HG03095 (cell line): ENCODE results near the gene CYBC1.
"Not testable (repeated sequence)": the region's sequence is repeated elsewhere in the genome, so short reads cannot be mapped to it uniquely, and the experiment has no call there.

Source experiments
- ATAC-seq: cut with Tn5 transposase; IDR thresholded peaks from one replicate; pipeline ENCODE4 v1.9.1; 2021; ENCODE audit warnings: moderate library complexity; ENCODE audit not compliant: unreplicated experiment

CYBC1 gene

GRCh38 chr17:82435601-82436583 lies 14.7 kb downstream of the CYBC1 start:
- ATAC-seq, result no peak

DNA sequence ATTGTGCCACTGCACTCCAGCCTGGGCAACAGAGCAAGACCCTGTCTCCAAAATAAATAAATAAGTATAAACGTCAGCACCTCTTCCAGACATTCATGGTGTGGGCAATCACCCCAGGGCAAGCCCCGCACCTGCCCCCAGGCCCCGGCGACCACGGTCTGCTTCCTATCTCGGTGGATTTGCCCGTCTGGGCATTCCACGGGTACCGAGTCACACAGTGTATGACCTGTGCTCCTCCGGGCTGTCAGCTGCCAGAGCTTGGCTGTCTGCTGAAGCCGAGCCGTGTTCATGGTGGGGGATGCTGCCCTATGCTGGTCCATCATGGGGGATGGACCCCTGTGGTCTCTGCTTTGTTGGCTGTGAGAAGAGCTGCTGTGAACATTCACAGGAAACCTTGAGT lies 15.4 kb downstream of the CYBC1 start:
- no peak for ATAC-seq

DNA sequence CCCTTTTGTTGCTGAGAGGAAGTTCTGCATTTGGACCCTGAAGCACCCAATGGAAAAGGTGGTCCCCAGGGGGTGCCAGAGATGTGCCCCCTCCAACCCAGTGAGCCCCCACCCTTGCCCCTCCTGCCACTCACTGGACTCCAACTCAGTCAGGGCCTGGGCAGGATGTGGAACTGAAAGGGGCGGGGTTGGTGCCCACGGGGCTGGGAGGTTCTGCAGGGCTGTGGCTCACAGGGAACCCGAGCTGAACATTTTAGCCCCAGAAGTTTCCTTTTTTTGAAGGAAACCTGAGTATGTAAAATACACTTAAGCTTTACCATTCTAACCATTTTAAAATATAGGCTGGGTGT lies 16.4 kb downstream of the CYBC1 start:
- no peak for ATAC-seq

GRCh38 chr17:82433560-82434215 lies 16.9 kb downstream of the CYBC1 start:
- no peak for ATAC-seq

DNA sequence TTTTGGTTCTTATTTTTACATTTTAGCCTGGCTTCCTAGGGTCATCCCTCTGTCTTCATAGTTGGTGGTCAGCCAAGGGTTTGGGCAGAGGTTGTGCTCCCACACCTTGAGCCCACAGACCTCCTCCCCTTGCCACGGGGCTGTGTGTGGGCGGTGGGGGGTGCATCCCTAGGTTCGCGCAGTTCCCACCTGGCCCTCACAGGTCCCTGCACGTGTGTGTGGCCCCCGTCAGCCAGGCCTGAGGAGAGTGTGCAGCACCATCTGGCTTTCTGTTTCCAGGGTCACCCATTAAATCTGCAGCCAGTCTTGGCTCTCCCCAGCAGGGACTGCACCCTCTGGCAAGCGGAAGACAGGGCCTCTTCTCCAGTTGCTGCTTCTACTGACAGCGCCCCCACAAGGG lies 18.5 kb downstream of the CYBC1 start:
- ATAC-seq, result no peak

DNA sequence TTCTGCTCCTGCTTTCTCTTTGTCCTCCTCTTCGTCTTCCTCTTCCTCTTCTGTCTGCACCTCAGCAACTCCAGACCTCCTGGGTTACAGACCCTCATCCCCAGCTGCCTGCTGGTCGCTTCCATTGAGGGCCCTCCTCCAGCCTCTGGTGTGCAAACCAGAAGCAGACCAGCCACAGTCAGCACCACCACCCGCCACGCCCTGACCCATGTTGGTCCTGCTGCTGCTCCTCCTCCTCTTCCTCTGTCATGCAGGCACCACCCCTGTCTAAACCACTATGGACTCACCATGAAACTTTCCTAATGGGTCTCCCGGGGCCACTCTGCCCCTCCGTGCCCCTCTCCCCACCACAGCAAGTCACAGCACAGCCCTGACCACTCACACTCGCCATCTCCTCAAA lies 20.7 kb downstream of the CYBC1 start:
- no peak for ATAC-seq

DNA sequence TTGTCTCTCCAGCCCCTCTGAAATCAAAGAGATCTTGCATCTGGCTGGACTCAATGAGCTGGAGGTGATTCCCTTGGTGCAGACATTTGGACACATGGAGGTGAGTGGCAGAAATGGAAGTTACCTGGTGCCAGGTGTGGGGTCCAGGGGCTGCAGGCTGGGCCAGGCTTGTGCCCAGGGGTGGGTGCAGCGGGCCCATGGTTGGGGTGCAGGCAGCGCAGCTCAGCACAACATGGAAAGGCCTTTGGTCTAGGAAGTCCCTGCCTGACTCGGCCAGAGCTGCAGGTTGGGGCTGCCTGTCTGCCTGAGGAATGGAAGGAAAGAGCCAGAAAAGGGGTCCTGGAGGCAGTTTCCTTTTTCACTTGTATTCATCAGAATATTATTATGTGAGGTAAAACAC lies 22.0 kb downstream of the CYBC1 start:
- no peak for ATAC-seq

GRCh38 chr17:82424863-82425159 lies 25.7 kb downstream of the CYBC1 start:
- ATAC-seq, result no peak

DNA sequence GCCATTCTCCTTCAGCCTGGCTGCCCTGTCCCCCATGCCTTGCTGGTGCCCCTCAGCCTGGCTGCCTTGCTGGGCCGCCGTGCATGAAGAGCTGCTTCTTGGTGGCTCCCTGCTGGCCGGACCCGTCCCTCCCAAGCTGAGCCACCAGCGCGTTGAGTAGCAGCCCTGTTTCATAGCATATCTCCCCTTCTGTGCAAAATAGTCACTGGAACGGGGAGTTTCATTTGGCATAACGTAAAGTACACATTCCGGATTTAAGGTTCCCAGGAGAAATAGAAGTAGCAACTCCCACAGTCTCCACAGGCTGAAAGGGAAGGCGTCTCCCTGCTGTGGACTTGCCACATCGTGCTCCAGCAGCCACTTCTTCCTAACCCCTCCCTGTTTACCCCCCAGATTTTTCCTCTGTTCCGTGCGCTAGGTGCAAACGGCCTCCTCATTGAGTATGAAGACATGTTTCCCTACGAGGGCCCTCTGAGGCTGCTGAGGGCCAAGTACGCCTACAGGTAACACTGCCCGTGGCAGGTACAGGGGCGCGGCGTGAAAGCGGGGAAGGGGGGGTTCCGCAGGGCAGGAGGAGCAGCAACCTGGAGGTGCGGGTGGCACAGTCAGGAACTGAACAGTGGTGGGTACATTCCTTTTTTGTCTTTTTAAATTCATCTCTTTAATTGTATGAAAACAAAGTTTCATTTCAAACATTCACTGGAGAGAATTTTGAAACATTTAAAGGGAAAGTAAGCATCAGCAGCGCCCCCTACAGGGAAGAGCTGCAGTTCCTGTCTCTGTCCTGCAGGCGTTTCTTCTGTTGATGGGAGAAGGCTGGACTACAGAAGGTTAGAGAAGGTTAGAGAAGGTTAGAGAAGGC lies 26.3 kb downstream of the CYBC1 start:
- no peak for ATAC-seq

DNA sequence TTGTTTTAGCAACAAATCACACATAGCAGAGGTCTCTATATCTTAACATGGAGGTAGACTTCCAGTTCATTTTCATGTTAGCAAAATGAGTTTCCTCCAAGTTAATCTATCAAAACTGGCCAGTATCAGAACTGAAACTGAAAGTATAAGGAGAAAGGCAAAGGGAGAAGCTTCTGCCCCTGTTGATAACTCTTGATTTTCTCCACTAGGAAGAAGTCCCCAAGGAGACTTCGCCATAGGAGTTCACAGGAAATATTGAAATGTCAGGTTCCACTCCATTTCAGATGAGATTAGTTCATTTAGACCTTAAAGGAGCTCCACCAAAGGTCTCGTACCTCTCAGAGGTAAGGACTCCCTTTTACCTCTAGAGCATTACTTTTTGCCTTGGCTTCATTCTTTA lies 31.0 kb downstream of the CYBC1 start:
- no peak for ATAC-seq

DNA sequence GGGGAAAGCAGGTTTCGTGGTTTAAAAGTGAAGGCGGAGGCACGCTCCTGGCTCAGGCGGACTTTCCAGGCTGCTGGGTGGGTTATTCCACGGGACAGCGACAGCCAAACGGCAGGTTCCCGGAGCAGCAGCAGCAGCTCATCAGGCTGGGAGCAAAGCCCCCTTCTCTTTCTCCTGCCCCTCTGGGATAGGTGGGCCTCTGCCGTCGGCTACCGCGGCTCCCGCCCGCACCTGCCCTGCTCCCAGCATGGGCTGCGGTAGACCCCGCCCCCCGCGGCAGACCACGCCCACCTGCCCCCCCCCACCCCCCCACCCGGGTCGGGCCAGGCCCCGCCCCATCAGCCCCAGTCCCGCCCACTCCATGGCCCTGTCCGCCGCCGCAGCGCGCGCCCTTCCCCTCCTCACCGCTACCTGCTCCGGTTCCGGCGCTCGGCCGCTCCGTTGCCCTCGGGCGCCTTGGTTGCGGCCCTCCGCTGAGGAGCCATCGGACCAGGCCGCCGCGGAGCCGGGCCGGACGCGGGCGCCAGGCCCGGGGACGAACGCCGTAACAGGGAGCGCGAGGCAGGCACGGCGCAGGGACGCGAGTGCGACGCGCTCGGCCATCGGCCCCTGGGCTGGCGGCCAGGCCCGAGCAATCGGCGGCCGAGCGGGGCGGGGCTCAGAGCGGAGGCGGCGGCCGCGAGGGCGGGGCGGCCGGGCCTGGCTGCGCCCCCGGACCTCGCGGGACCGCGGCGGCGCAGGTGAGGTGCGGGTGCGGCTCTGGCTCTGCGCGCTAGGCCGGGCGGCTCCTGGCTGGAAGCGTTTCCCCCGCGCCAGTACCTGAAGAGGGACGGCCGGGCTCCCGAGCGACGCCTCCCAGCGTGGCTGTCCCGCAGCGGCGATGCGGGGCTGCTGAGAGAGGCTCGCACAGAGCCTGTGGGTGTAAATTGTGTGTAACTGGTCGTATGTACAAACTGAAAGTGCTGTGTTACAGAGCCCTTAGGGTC lies 32.3 kb downstream of the CYBC1 start, which contains the start of the genes HEXD and OGFOD3:
HEXD (plus strand) TSS at position 347 of the 986 bp plus-strand sequence. CDS start 1,453 bp downstream, outside the sequence.
OGFOD3 (minus strand) TSS at position 586 of the 986 bp plus-strand sequence; CDS start at position 485, 101 bp downstream.
- peak; percentile 67 for ATAC-seq

DNA sequence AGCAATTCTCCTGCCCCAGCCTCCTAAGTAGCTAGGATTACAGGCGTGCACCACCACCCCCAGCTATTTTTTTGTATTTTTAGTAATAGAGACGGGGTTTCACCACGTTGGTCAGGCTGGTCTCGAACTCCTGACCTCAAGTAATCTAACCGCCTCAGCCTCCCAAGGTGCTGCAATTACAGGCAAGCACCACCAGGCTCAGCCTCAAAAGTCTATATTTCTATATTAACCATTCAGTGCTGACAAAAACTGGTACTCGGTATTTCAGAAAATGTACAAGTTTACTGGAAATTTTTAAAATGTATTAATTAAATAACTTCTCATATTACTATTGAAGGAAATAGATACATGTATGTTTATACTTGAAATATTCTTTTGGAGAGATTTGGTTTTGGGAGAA lies 33.8 kb downstream of the CYBC1 start:
- no peak for ATAC-seq

DNA sequence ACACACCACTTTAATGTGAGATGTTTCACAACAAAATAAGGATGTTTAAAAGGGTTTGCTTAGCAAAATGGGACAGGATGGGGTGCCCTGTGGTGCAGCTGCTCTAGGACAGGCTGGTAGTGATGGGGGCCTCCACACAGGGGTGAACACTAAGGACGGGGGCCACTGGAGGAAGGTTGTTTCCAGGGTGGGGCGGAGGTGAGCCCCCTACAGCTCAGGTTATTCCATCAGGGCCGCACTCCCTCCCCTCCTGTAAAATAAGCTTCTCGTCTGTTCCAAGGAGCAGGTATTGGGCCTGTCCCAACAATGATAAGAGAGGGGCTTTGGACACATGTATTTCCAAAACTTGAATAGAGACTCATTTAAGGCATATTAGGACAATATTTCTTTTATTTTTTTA lies 34.3 kb downstream of the CYBC1 start:
- no peak for ATAC-seq

GRCh38 chr17:82415786-82416185 lies 34.8 kb downstream of the CYBC1 start:
- no peak for ATAC-seq

DNA sequence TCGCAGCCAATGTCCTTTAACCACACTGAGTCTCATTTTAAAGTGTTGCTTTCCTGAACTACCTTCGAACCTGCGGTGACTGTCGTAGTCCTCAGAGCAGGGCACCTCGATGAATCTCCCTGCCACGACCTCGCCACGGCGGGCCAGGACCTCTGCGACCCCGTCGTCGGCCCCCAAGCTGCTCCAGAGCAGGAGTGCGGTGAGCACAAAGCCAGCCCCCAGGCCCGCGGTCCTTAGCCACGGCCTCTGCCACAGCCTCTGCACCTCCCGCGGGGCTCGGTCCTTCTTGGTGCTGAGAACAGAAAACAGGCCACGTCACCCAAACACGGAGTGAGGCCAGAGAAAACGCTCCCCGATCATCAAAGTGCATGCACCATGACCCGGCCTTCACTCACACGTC lies 35.2 kb downstream of the CYBC1 start:
- no peak for ATAC-seq

DNA sequence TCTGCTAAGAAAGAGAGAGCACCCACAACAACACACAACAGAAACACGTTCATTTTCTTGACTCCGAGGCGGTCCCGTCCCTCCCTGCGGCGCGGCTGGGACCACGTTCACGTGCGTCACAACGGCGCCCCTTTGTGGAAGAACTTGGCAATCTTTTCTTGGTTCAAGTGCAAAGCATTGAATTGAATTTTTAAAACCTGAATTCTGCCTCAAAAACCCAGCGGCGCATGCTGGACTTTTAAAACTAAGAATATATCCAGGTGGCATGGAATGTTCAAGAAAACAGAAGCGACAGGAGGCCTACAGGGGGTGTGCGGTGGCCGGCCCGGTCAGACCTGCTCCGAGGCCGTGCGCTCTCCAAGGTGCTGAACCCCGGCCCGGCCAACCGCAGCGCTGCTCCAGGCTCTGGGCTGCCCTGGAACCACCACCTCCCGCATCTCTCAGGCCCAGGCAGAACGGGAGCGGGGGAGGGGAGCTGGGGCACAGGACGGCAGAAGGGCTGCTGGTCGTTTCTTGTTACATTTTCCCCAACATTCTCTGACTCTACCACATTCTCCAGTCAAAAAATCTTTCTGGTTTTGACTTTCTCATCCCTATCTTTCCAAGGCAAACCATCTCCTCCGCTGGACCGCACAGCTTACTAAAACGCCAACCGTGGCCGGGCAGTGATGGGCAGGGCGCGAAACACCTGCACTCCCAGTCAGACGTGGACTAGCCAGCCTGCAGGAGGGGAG lies 35.8 kb downstream of the CYBC1 start:
- ATAC-seq, result no peak

GRCh38 chr17:82412535-82413520 lies 37.7 kb downstream of the CYBC1 start:
- no peak for ATAC-seq

DNA sequence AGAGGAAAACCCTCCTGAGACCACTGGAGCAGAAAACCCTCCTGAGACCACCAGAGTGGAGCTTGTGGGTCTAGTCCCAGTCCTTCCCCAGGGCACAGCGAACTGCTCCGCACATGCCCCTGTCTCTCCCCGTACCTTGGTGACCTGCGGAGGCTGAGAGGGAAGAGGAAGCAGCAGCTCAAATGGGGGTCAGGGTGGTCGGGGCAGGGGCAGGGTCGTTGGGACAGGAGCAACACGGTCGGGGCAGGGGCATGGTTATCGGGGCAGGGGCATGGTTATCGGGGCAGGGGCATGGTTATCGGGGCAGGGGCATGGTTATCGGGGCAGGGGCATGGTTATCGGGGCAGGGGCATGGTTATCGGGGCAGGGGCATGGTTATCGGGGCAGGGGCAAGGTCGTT lies 38.5 kb downstream of the CYBC1 start:
- not testable (repeated sequence) for ATAC-seq
